HuH-7.5 (cell line): ENCODE data around the gene MAPKAP1.

Experiments
- DNase-seq: peaks from one replicate; pipeline ENCODE4 v3.0.0; 2011; ENCODE audit warnings: low spot score

The MAPKAP1 gene

GRCh38 chr9:125484350-125485282 is 222.4 kb downstream of the MAPKAP1 start:
- no peak for DNase-seq

DNA sequence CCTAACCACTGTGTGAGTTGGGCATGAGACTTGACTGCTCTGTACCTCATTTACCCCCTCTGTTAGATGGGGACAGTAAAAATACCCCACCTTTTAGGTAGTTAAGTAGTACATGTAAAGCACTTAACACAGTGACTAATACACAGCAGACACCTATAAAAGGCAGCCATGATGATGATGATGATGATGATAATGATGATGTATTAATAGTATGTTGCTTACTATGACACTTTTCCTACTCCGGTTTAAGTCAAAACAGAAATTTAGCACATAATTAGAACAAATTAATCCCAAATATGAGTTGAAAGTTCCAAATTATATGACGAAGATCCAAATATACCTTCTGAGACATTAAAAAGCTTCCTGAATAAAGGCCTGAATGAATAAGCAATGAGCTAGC is 223.3 kb downstream of the MAPKAP1 start:
- no peak for DNase-seq

- no peak for DNase-seq
Measured at GRCh38 chr9:125479846-125480615, 227.0 kb downstream of the MAPKAP1 start.

GRCh38 chr9:125477089-125477544 is 229.9 kb downstream of the MAPKAP1 start:
- DNase-seq = no peak

GRCh38 chr9:125476645-125477044 is 230.4 kb downstream of the MAPKAP1 start:
- DNase-seq = peak; percentile 44

DNA sequence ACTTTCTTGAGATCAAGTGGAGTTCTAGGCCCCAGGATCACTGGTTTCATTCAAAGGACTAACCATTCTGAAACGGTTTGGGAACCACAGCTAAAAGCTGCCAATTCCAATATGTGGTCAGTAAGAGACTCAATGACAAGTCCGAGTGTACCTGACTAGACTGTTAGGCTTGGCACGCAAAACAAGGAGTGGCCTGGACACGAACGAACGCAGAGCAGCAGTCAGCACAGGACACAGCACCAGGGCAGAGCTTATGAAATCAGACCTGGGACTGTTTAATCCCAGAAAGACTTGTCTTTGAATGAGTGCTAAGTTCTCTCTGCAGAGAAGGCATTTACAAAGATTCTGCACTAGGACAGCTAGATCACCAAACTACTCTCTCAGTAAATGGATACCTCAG is 231.6 kb downstream of the MAPKAP1 start:
- no peak for DNase-seq

GRCh38 chr9:125472926-125473701 is 233.9 kb downstream of the MAPKAP1 start:
- peak; percentile 23 for DNase-seq

- DNase-seq = no peak
Measured at GRCh38 chr9:125472562-125472925, 234.5 kb downstream of the MAPKAP1 start.

DNA sequence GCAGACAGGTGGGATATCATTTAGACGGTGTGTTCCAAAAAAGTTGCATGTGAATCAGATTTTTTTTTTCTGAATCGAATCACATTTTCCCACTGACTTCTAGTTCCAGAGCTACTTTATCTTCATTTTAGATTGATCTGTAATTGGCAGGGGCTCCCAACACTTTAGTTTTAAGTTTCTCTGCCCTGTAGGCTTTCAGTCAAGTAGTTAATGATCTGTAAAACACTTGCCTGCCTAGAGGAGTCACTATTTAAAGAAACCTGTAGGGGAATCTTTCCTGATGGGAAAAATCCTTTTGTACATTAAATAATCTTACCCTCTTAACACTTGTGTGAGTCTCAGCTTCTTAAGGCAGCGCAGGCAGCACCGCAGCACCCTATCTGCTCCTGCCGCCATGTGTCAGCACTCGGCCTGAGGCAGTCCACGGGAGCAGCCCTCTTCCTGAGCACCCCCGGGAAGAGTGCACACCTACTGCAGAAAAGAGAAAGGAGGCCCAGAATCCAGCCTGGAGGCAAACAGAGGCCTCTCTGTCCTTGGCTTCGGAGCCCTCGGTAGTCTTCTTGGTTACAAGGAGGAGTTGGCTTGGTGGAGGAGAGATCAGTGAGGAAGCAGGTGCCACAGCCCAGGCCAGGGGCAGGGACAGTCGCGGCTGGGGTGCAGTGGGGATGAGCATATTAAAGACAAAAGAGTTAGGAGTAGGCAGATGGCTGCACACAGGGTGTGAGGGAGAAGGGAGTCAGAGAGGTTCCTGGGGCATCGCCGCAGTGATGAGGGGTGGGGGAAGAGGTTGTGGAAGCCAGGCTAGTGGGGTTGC is 236.0 kb downstream of the MAPKAP1 start:
- DNase-seq = no peak

DNA sequence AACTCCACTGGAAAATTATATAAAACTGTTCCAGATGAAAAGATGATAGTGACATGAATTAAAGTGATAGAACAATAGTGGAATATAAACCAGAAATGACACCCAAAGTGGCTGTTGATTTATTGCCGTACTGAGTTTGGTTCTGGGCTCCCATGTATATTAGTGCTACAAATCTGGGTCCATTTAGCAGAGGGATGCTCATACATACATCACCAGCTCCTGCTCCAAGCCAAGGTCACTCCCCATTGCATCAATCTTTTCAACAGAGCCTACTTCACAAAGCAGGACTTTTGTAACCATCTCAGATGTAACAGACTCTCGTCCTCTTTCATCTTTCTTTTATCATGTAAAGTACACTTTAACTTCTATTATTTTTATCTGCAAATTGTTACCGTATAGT is 236.8 kb downstream of the MAPKAP1 start:
- DNase-seq = no peak

DNA sequence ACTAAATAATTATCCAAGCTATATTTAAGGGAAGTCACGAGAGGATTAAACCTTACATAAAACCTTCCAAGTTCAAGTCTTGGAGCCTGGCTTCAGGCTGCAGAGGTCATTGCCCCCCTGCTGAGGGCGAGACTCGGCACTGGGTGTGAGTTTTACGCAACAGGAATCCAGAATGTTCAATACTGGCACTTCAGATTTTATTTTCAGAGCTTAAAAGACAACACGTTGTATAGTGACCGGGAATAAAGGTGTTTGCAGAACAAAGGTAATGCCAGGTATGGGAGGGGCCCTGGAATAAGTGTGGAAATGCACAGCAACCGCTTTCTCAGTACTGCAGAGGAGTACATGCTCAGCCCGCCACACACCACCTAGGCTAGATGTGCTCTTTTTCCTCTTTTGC is 238.4 kb downstream of the MAPKAP1 start:
- DNase-seq = no peak

DNA sequence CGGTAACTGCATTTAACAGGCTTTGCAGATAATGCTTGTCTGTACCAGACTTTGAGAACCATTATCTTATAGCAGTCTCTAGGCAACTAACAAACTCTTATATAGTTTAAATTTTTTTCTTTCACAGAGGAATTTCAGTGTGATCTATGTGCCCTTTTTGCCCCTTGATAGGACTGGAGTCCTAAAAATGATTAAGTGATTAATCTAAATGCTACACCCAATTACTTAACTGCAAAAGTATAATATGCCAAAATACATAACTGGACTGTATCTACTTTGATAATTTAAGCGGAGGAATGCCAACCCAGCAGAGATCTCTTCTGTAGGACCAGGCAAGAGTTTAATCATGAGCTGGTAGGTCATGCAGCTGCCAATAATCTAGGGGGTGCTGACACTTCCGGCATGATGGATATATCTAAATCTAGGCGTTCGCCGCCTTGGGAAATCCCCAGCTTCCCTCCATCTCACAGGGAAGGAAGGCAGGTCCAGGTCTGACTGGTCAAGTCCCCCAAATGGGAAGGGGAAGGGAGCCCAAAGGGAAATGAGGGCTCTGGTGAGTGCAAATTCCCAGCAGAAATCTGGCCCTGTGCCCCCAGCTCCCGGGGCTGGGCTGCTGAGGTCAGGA is 239.8 kb downstream of the MAPKAP1 start:
- DNase-seq = no peak

- no peak for DNase-seq
Measured at GRCh38 chr9:125466411-125466810, 240.6 kb downstream of the MAPKAP1 start.

- DNase-seq = no peak
Measured at GRCh38 chr9:125464591-125465385, 242.2 kb downstream of the MAPKAP1 start.

GRCh38 chr9:125463926-125464325 is 243.1 kb downstream of the MAPKAP1 start:
- DNase-seq = no peak

GRCh38 chr9:125462861-125463291 is 244.1 kb downstream of the MAPKAP1 start:
- peak; percentile 27 for DNase-seq

DNA sequence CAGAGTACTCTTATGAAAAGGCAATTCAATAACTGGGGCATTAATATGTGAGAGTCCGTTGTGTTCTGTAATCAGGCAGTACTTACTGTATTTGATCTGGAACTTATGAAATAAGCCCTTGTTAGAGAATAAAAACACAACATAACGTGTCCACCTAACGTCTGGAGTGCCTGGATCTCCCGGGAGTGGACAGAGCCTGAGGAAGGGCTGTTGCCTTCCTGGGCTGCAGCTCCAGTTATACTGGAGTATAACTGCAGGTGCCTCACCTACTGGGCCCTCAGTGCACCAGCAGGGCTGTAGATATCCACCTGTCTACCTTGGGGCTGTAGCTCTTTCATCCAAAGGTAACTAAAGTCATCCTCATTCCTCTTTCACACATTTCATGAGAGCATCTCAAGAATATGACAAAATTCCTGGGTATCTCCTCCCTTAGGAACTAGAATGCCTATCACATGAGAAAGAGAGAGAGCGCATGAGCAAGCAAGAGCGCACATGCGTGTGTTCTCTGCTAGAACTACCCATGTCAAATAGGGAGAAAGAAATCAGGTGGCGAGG is 245.3 kb downstream of the MAPKAP1 start:
- DNase-seq = no peak

- DNase-seq = no peak
Measured at GRCh38 chr9:125460883-125461635, 245.9 kb downstream of the MAPKAP1 start.

DNA sequence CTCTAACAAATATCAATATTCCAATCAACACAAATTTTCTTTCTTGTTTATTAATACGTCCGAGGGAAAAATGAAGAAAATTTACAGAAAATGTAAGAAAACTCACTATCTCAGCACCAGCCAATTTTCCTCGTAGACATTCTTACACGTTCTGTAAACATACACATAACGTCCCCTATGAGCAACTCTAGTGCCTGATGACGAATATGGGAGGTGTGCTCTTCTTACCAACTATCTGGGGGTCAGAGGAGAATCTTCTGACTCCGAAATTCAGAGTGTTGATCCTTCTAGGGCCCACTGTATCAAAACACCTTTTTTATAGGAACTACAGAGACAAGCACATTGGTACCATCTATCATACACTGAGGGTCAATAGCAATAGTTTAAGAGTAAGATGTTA is 246.7 kb downstream of the MAPKAP1 start:
- no peak for DNase-seq
